Mucosa of rectum (tissue), 2 donors: Measurements from ENCODE around the gene BAHCC1.
A peak's percentile ranks its signal among the peaks of the same experiment; 100 is the strongest.

Experiments
- H3K27ac ChIP-seq, 2 donors: one replicate each; pipeline ENCODE4 v1.7.0; 2013; ENCODE audit warnings: inconsistent platforms in 2 of 2, low read depth in 2 of 2, low read length in 2 of 2
- H3K27me3 ChIP-seq, 2 donors: one replicate each; pipeline ENCODE4 v1.7.0; 2013; ENCODE audit warnings: low read length in 2 of 2; ENCODE audit not compliant: control insufficient read depth in 2 of 2, insufficient read depth in 2 of 2
- H3K36me3 ChIP-seq, 2 donors: one replicate each; pipeline ENCODE4 v1.7.0; 2013; ENCODE audit warnings: low read length in 2 of 2; ENCODE audit not compliant: control insufficient read depth in 2 of 2, insufficient read depth in 2 of 2
- H3K4me1 ChIP-seq, 2 donors: one replicate each; pipeline ENCODE4 v1.7.0; 2013; ENCODE audit warnings: low read length in 2 of 2, mild to moderate bottlenecking in 1 of 2; ENCODE audit not compliant: control insufficient read depth in 2 of 2, insufficient read depth in 2 of 2
- H3K4me3 ChIP-seq, 2 donors: one replicate each; pipeline ENCODE4 v1.7.0; 2013; ENCODE audit warnings: low read length in 2 of 2
- H3K9ac ChIP-seq, 2 donors: one replicate each; pipeline ENCODE4 v1.7.0; 2013; ENCODE audit warnings: low read length in 2 of 2, low read depth in 1 of 2, mild to moderate bottlenecking in 1 of 2
- H3K9me3 ChIP-seq, 2 donors: one replicate each; pipeline ENCODE4 v1.7.0; 2013; ENCODE audit warnings: low read length in 2 of 2; ENCODE audit not compliant: control insufficient read depth in 2 of 2
- donor health status: healthy.
- donor health status: Normal muscosa, but diverticular disease.

BAHCC1 gene

GRCh38 chr17:81398176-81398831 lies 3.0 kb downstream of the BAHCC1 start:
- peaks cover 27 to 36% of the 10 kb centered on the region in 2 donors for H3K4me1 ChIP-seq
- H3K27me3 ChIP-seq: peaks cover 0 to 4% of the 10 kb centered on the region in 2 donors

DNA sequence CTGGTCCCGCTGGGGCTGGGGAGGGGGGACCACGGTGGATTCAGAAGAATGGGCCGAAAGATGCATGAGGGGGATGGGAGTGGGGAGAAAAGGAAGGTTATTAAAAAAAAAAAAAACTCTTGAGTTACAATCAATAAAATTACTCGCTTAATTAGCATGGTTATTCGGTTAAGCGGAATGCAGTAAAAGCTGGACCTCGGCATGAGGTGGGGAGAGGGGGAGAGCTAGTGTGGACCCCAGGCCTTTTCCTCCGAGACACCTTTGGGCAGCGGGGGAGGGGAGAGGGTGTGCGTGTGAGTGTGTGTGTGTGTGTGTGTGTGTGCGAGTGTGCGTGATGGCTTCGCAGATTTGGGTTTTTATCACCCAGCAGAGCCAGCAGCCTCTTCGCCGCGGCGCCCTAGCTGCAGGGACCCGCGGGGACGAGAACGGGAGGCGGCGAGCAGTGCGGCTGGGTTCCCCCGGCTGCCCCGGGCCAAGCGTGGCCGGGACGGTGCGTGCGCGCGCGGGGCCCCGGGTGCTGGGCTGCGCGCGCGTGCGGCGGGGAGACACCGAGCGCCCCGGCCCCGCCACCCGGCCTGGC lies 3.7 kb downstream of the BAHCC1 start:
- H3K27ac ChIP-seq: peak overlapping the region; percentile 87 to 91
- H3K36me3 ChIP-seq: no peaks in the 10 kb centered on the region
- H3K9me3 ChIP-seq: no peaks in the 10 kb centered on the region
- H3K4me3 ChIP-seq: peak overlapping the region; percentile 77 to 78
- H3K9ac ChIP-seq: peak overlapping the region; percentile 86 to 97
- peaks cover 0 to 4% of the 10 kb centered on the region in 2 donors for H3K27me3 ChIP-seq
- H3K4me1 ChIP-seq: peaks cover 27 to 36% of the 10 kb centered on the region in 2 donors

More at GRCh38 chr17:81398176-81398831, 3.0 kb downstream of the BAHCC1 start:
- no peaks in the 10 kb centered on the region for H3K36me3 ChIP-seq
- H3K9ac ChIP-seq: peak overlapping the region; percentile 86 to 97
- peak overlapping the region; percentile 77 to 78 for H3K4me3 ChIP-seq
- no peaks in the 10 kb centered on the region for H3K9me3 ChIP-seq
- H3K27ac ChIP-seq: peak overlapping the region; percentile 87 to 91

DNA sequence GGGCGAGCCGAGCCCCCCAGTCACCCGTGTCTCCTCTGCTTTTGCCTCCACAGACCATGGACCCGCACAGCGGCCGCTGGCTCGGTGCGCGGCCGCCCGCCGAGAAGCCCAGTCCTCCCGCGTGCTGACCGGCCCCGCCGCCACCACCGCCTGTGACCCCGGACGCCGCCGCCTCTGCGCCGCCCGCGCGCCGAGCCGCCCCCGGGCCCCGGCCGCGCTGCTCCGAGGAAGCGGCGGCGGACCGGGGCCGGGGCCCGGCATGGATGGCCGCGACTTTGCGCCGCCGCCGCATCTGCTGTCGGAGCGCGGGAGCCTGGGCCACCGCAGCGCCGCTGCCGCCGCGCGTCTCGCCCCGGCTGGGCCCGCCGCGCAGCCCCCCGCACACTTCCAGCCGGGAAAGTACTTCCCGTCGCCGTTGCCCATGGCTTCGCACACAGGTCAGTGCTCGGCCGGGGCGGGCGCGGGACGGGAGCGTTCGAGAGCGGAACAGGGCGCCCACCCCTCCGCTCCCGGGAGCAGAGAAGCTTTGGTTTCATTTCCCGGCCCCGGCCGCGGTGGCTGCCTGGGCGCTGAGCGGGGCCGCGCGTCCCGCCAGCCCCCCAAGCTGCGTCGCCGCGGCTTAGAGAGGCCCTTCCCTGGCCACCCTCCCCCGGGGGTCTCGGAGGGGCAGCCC lies 4.4 kb downstream of the BAHCC1 start:
- Histone ChIP-seq H3K4me3 (peak overlapping the region; percentile 60 to 71), H3K27ac (peak overlapping the region; percentile 84 to 90), H3K27me3 (no peaks in the 10 kb centered on the region), H3K4me1 (peaks cover 21 to 34% of the 10 kb centered on the region in 2 donors), H3K36me3 (no peaks in the 10 kb centered on the region), H3K9me3 (no peaks in the 10 kb centered on the region), H3K9ac (peak overlapping the region; percentile 70 to 97)

GRCh38 chr17:81400154-81400977 lies 5.1 kb downstream of the BAHCC1 start:
- H3K4me1 ChIP-seq: peaks cover 22 to 36% of the 10 kb centered on the region in 2 donors

GRCh38 chr17:81400996-81401722 lies 5.9 kb downstream of the BAHCC1 start:
- H3K27ac ChIP-seq: peak overlapping the region; percentile 84 to 90
- no peaks in the 10 kb centered on the region for H3K27me3 ChIP-seq
- no peaks in the 10 kb centered on the region for H3K9me3 ChIP-seq
- peak overlapping the region; percentile 60 to 71 for H3K4me3 ChIP-seq
- peaks cover 28 to 44% of the 10 kb centered on the region in 2 donors for H3K4me1 ChIP-seq
- H3K9ac ChIP-seq: peak overlapping the region in 1 of 2 donors; percentile 97
- H3K36me3 ChIP-seq: no peaks in the 10 kb centered on the region

More at GRCh38 chr17:81400154-81400977, 5.1 kb downstream of the BAHCC1 start:
- Histone ChIP-seq H3K9me3 (no peaks in the 10 kb centered on the region), H3K9ac (peak overlapping the region; percentile 70 to 97), H3K27ac (peak overlapping the region; percentile 84 to 90), H3K4me3 (peak overlapping the region; percentile 60 to 71), H3K27me3 (no peaks in the 10 kb centered on the region), H3K36me3 (no peaks in the 10 kb centered on the region)

DNA sequence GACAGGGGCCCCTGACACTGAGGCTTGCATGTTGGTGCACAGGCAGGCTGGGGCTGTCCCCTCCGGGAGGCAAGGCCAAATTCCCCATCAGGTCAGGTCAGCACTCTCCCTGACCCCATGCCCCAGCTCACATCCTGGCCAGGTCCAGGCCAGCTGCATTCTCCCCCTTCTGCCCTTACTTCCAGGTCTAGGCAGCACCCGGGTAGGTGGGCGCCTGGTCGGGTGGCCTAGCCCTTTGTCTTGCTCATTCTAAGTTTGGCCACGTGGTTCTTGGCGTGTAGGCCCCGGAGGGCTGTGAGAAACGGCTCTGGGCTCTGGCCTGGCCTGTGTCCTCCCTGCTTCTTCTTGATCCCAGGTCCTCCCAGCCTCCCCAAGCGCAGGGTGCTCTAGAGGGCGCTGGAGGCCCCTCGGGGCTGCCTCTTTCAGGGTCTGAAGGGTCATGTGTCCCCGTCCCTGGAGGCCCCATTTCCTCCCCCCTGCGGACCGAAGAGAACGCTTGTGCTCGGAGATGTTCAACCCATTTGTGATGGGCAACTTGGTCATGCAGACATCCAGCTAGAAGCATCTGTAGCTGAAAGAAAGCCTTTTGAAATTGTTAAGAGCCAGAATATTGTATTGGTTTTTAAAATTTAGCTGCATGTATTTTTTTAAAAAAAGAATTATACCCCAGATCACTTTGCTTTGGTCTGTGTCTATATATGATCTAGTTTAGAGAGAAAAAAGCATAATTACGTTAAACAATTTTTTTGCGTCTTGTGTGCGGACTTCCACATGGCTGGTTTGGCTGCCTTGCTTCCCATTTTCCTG lies 6.7 kb downstream of the BAHCC1 start:
- Histone ChIP-seq H3K9me3 (no peaks in the 10 kb centered on the region), H3K27me3 (no peaks in the 10 kb centered on the region), H3K36me3 (no peaks in the 10 kb centered on the region), H3K4me1 (peaks cover 34 to 49% of the 10 kb centered on the region in 2 donors), H3K9ac (peak overlapping the region in 1 of 2 donors; percentile 57), H3K4me3 (peak overlapping the region in 1 of 2 donors; percentile 10), H3K27ac (peak overlapping the region; percentile 51 to 62)

DNA sequence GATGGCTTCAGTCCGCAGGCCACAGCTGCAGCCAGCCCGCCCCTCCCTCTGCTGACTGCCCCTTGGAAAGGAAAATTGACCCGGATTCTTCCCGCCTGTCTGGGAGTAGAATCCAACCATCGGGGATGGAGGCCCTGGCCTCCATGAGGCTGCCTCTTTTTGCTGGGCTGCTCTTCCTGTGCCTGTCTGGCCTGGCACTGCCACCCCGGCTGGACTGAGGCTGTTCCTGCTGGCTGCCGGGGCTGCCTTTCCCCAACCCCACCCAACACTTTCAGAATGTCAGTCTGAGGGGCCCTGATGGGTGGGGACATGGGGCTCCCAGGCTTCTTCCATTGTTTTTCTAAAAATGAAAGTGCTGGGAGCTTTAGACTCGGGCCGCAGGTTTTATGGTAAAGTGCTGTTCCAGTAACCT lies 7.3 kb downstream of the BAHCC1 start:
- no peak overlapping the region for H3K9ac ChIP-seq
- no peaks in the 10 kb centered on the region for H3K36me3 ChIP-seq
- H3K9me3 ChIP-seq: no peaks in the 10 kb centered on the region
- no peaks in the 10 kb centered on the region for H3K27me3 ChIP-seq
- no peak overlapping the region for H3K4me3 ChIP-seq
- H3K4me1 ChIP-seq: peaks cover 34 to 49% of the 10 kb centered on the region in 2 donors
- H3K27ac ChIP-seq: peak overlapping the region; percentile 51 to 62

DNA sequence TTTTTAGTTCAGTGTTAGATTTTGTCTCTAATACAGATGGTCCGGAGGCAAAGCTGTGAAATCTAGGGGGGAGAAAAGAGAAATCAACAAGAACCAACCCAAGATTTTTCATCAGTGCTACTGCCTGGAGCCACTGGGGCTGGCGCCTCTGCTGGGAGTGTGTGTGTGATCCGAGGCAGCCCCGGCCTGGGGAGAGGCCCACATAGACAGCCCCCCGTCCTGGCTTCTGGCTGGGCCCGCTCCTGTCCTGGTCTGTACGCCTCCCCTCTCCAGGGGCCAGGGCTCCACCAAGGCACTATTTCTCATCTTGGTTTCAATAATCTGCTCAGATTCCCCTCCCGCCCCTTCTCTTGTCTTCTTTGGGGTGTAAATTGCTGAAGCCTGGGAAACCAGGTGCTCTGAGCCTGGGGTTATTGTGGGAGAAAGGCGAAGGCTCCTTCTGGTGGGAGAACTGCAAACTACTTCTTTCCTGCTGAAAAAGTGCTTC lies 7.8 kb downstream of the BAHCC1 start:
- no peaks in the 10 kb centered on the region for H3K9me3 ChIP-seq
- H3K4me1 ChIP-seq: peaks cover 34 to 49% of the 10 kb centered on the region in 2 donors
- no peaks in the 10 kb centered on the region for H3K27me3 ChIP-seq
- H3K27ac ChIP-seq: peak overlapping the region; percentile 13 to 62
- no peaks in the 10 kb centered on the region for H3K36me3 ChIP-seq
- H3K4me3 ChIP-seq: no peak overlapping the region
- no peak overlapping the region for H3K9ac ChIP-seq
